ENCODE data around the gene GRID2.
A peak's percentile ranks its signal among the peaks of the same experiment; 100 is the strongest.

Gene GRID2

DNA sequence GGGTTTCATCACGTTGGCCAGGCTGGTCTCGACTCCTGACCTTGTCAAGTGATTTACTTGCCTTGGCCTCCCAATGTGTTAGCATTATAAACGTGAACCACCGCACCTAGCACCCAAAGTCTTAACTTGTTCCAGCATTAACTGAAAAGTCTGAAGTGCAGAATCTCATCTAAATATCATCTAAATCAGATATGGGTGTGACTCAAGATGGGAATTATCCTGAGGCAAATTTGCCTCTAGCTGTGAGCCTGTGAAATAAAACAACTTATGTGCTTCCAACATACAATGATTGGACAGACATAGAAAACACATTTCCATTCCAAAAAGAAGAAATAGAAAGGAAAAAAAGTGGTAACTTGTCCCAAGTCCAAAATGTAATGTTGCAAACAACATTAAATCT lies 883.7 kb downstream of the GRID2 start:
- H3K9me3 Mint-ChIP-seq, result no peaks in the 10 kb centered on the region
- H3K27me3 Mint-ChIP-seq, result no peaks in the 10 kb centered on the region
- no peak for ATAC-seq
- H3K4me3 Mint-ChIP-seq, result no peak overlapping the region
- H3K27ac Mint-ChIP-seq, result no peak overlapping the region
- H3K4me1 Mint-ChIP-seq, result no peaks in the 10 kb centered on the region
- no peaks in the 10 kb centered on the region for H3K36me3 Mint-ChIP-seq

DNA sequence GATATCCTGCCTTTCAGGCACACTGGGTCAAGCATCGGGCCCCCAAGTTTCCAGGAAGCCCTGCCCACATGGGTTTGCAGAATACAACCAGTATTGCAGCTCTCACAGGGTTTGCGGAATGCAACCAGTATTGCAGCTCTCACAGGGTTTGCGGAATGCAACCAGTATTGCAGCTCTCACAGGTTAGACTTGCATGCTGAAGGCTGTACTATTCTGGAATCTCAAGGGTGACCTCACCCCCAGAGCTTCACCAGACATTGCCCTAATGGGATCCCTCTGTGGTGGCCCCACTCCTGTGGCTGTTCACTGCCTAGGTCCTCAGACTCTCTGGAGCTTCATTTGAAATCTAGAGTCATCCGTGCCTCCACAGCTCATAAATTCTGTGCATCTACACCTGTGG lies 884.1 kb downstream of the GRID2 start:
- no peaks in the 10 kb centered on the region for H3K36me3 Mint-ChIP-seq
- H3K4me3 Mint-ChIP-seq, result no peak overlapping the region
- H3K27me3 Mint-ChIP-seq, result no peaks in the 10 kb centered on the region
- H3K9me3 Mint-ChIP-seq, result no peaks in the 10 kb centered on the region
- ATAC-seq, result no peak
- no peak overlapping the region for H3K27ac Mint-ChIP-seq
- H3K4me1 Mint-ChIP-seq, result no peaks in the 10 kb centered on the region

DNA sequence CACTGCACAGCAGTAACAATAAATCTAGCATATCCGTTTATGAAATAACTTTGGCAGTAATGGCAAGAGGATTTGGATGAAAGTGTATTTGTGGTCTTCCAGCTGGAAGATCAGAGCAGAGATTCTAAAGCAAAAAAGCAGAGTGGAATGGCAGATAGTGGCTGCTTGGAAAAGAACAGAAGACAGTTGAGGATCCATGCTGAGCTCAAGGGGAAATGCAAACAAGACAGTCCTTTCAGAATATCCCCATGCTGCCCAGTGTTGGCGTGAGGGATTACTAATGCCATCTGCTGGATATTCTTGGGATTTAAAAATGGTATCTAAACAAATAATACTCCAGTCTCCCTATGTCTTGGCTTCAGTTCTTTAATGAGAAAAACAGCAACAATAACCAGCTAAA lies 895.7 kb downstream of the GRID2 start:
- no peak for ATAC-seq
- no peak overlapping the region for H3K27ac Mint-ChIP-seq
- H3K9me3 Mint-ChIP-seq, result peaks cover 3% of the 10 kb centered on the region
- no peaks in the 10 kb centered on the region for H3K4me1 Mint-ChIP-seq
- no peak overlapping the region for H3K4me3 Mint-ChIP-seq
- no peaks in the 10 kb centered on the region for H3K27me3 Mint-ChIP-seq
- H3K36me3 Mint-ChIP-seq, result no peaks in the 10 kb centered on the region

DNA sequence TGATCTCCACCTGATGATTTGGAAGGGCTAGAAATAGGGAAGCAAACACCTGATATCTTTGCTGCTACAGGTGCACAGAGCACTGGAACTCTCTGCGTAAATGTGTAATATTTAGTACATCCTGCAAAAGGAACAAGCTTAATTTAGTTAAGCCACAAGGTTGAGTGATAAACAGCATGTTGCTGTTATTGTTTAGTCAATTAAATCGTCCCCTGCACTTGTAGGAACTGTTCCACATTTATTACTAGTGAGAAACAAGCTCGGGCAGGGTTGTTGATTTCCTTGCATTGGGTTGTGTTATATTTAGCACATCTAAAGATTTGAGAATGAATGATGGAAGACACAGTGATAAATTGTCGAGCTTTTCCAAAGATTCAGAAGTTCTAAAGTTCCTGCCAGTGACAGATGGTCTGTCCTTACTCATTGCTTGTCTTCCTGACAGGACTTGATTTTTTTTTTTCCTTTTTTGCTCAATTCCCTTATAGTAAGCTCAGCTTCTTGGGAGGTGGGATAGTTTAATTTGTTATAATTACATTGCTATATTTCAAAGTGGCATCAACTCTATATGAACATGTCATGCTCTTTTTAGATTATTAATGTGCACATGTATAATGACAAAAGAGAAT lies 897.8 kb downstream of the GRID2 start:
- Mint-ChIP-seq H3K4me1 (no peaks in the 10 kb centered on the region), H3K27ac (no peak overlapping the region), H3K27me3 (no peaks in the 10 kb centered on the region), H3K9me3 (no peaks in the 10 kb centered on the region), H3K4me3 (no peak overlapping the region), H3K36me3 (no peaks in the 10 kb centered on the region)
- ATAC-seq, result no peak

DNA sequence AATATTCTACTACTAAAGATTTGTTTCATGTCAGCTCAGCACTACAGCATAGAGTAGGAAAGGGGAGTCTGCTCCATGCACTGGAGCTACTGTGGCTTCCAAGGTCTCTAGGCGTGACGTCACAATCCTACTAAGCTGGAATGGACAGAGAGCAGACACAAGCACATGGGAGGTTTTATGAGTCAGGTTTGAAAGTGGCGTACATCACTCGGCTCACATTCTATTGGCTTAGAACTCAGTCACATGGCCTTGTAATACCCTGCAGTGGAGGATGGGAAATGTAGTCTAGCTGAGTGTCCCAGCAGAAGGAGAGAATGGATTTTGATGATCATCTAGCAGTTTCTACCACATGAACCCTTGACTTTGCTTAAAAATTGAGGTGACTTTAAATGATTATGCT lies 899.9 kb downstream of the GRID2 start:
- Mint-ChIP-seq H3K4me1 (no peaks in the 10 kb centered on the region), H3K9me3 (no peaks in the 10 kb centered on the region), H3K4me3 (no peak overlapping the region), H3K27me3 (no peaks in the 10 kb centered on the region), H3K36me3 (no peaks in the 10 kb centered on the region), H3K27ac (no peak overlapping the region)
- ATAC-seq, result no peak

DNA sequence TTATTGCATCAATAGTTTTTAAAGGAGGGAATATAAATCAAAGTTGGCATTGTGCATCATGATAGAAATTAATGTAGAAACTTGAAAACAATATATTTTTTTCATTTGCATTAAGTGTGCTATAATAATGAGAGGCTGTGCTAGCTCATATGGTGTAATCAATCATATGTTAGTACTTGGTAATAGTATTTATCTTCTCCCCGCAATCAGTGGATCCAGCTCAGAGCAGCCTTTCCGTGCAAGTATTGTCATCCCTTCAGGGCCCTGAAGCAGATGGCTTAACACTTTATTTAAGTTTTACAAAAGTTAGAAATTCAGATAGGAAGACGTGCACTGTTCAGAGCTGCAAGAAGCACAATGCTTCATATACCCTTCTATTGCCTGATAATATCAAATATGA lies 908.5 kb downstream of the GRID2 start:
- Mint-ChIP-seq H3K27ac (no peak overlapping the region), H3K36me3 (no peaks in the 10 kb centered on the region), H3K9me3 (no peaks in the 10 kb centered on the region), H3K4me3 (no peak overlapping the region), H3K4me1 (no peaks in the 10 kb centered on the region), H3K27me3 (no peaks in the 10 kb centered on the region)
- ATAC-seq, result no peak

DNA sequence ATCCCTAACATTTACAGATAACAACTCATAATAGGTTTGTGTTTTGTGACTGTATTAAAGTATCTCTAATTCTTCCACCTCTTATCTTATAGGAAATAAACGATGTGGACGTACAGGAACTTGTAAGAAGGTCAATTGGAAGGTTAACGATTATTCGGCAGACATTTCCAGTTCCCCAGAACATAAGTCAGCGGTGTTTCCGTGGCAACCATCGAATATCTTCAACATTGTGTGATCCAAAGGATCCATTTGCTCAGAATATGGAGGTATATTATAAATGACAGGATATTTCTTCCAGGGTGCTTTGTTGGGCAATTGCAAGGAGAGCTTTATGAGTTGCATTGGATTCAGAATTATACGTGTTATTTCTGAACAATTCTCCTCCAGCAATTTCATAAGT lies 912.9 kb downstream of the GRID2 start:
- Mint-ChIP-seq H3K4me3 (no peak overlapping the region), H3K36me3 (no peaks in the 10 kb centered on the region), H3K27ac (no peak overlapping the region), H3K9me3 (peaks cover 2% of the 10 kb centered on the region), H3K27me3 (no peaks in the 10 kb centered on the region), H3K4me1 (no peaks in the 10 kb centered on the region)
- ATAC-seq, result no peak

DNA sequence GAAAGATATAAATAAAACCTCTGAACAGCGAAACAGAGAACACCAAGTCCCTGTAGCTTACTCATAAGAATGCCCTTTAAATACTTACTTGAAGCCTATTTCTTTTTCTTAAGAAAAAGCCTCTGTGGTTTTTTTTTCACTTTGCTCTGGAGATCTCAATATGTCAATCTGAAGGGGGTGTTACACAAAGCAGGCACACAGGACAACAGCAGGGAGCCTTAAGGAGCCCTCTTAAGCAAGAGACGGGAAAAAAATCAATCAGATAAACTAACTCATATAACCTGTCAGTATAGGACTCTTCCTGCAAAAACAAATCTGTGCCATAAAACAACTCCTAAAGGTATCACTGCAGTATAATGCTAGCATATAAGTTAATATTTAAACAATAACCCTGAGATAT lies 913.7 kb downstream of the GRID2 start:
- H3K4me1 Mint-ChIP-seq, result no peaks in the 10 kb centered on the region
- H3K9me3 Mint-ChIP-seq, result peaks cover 2% of the 10 kb centered on the region
- ATAC-seq, result no peak
- H3K4me3 Mint-ChIP-seq, result no peak overlapping the region
- H3K27ac Mint-ChIP-seq, result no peak overlapping the region
- no peaks in the 10 kb centered on the region for H3K27me3 Mint-ChIP-seq
- no peaks in the 10 kb centered on the region for H3K36me3 Mint-ChIP-seq

DNA sequence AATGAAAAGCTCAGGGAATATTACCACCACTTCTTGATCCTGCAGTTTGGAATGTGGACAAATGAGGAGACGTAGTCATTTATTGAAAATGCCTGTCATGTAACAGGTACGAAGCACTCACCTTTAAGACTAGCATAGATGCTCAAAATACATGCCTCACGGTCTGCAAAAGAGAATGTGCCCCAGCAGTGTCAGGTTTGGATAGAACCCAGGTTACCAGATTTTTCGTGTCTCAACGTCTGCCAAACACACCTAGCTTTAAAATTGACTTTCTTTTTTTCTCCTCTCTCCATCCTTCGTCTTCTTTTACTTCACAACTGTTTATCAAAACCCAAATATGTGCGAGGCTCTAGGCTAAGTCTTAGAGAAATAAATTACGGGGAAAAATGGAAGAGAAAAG lies 918.0 kb downstream of the GRID2 start:
- Mint-ChIP-seq H3K27ac (no peak overlapping the region), H3K4me1 (no peaks in the 10 kb centered on the region), H3K36me3 (no peaks in the 10 kb centered on the region), H3K4me3 (no peak overlapping the region), H3K9me3 (peaks cover 10% of the 10 kb centered on the region), H3K27me3 (no peaks in the 10 kb centered on the region)
- no peak for ATAC-seq

DNA sequence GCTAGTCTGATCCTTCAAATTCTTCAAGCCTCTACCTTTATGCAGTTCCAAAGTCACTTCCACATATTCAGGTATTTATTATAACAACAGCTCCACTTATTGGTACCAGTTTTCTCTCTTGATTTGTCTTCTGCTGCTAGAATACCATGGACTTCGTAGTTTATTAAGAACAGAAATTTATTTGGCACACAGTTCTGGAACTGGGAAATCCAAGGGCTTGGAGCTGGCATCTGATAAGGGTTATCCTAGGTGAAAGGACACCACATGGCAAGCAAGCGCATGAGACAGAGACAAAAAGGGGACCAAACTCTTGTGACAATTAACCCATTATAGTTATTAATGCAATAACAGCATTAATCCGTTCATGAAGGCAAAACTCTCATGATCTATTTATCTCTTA lies 924.3 kb downstream of the GRID2 start:
- H3K27me3 Mint-ChIP-seq, result no peaks in the 10 kb centered on the region
- H3K4me1 Mint-ChIP-seq, result no peaks in the 10 kb centered on the region
- no peak for ATAC-seq
- no peak overlapping the region for H3K4me3 Mint-ChIP-seq
- H3K27ac Mint-ChIP-seq, result no peak overlapping the region
- H3K36me3 Mint-ChIP-seq, result no peaks in the 10 kb centered on the region
- peaks cover 3% of the 10 kb centered on the region for H3K9me3 Mint-ChIP-seq

DNA sequence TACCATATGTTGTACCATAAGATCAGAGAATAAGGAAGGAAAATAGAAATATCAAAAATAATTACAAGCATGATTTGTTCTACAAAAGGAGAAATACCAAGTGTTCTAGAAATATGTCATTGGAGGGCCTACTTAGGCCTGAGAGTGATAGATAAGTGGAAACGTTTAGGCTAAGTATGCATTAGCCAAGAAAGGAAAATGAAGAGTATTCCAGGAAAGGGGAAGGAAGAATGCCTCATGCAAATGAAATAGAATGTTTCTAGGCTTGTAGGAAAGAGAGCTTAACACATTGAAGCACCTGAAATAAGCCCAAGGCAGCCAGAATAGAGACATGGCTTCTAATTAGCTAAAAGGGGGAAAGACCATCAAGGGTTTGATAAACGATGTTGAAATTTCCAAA lies 929.1 kb downstream of the GRID2 start:
- H3K36me3 Mint-ChIP-seq, result no peaks in the 10 kb centered on the region
- no peaks in the 10 kb centered on the region for H3K9me3 Mint-ChIP-seq
- H3K27ac Mint-ChIP-seq, result no peak overlapping the region
- no peaks in the 10 kb centered on the region for H3K4me1 Mint-ChIP-seq
- H3K4me3 Mint-ChIP-seq, result no peak overlapping the region
- no peak for ATAC-seq
- no peaks in the 10 kb centered on the region for H3K27me3 Mint-ChIP-seq

DNA sequence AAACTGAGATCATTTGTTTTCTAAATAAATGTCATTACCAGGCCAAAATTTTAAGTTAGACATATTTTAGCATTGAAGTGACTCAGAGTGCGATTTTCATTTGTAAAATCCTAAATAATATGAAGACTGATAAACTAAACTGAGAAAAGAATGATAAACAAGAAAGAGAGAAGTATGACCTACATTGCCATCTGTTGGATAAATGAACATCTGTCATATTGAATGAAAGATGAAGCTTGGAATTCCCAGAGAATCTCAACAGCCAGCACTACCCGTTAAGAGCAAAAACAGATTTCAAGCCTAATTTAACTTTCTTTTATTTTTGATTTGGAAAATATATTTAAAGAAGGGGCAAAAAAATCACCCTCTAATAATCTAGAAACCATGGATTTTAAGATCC lies 933.8 kb downstream of the GRID2 start:
- no peaks in the 10 kb centered on the region for H3K4me1 Mint-ChIP-seq
- no peak overlapping the region for H3K4me3 Mint-ChIP-seq
- ATAC-seq, result no peak
- no peaks in the 10 kb centered on the region for H3K27me3 Mint-ChIP-seq
- H3K36me3 Mint-ChIP-seq, result no peaks in the 10 kb centered on the region
- no peaks in the 10 kb centered on the region for H3K9me3 Mint-ChIP-seq
- no peak overlapping the region for H3K27ac Mint-ChIP-seq

DNA sequence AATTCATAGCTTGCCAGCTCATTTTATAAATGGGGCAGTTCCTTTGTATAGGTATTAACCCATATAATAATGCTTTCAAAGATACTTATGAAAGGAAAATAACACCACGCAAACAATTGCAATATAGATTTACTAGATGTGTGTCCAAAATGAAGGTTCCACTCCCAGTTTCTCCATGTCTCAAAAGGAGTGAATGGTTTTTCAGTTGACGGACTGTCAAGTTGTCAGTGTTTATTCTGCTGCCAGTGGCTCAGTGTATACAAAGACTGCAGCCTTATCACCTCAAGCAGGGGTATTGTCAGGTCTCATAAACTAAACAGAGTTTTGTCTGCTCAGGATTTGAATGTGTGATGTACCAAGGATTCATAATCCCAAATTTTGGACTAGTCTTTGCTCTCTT lies 939.5 kb downstream of the GRID2 start:
- Mint-ChIP-seq H3K4me1 (no peaks in the 10 kb centered on the region), H3K27me3 (no peaks in the 10 kb centered on the region), H3K4me3 (no peak overlapping the region), H3K36me3 (no peaks in the 10 kb centered on the region), H3K27ac (no peak overlapping the region), H3K9me3 (no peaks in the 10 kb centered on the region)
- ATAC-seq, result no peak

DNA sequence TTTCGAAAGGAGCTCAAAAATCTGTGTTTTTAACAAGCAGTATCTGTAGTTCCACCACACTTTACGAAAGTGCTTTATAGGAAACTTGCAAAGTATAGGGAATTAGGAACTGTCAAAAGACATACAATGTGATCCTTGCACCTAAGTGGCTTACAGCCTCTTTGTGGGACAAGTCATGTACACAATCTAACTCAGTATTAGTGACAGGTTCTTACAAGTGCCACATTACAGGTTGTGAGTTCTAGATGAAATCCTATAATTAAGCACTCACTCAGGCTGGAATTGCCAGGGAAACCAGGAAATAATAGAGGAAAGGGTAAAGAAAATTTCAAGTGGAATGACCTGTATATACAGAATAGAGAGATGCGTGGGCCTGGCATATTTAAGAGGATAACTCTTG lies 957.4 kb downstream of the GRID2 start:
- no peak overlapping the region for H3K4me3 Mint-ChIP-seq
- ATAC-seq, result no peak
- H3K27me3 Mint-ChIP-seq, result no peaks in the 10 kb centered on the region

DNA sequence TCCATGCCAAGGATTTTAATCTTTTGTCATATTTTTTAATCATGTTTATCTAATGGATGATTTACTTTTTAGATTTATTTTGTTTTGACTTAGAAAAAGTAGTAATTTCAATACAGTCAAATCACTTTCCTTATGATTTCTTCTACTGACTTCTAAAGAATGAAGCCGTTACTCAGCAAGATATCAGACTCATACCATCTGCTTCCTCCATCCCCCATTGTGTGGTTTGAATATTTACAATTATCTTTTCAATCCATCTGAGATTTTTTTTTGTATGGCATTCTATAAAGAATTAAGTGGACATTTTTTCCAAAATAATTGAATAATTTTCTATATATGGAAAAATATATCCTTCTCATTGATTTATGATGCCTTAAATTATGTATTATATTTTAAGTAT lies 959.4 kb downstream of the GRID2 start:
- no peak for ATAC-seq
- Mint-ChIP-seq H3K4me3 (no peak overlapping the region), H3K4me1 (no peaks in the 10 kb centered on the region), H3K27ac (no peak overlapping the region), H3K36me3 (no peaks in the 10 kb centered on the region), H3K9me3 (no peaks in the 10 kb centered on the region), H3K27me3 (no peaks in the 10 kb centered on the region)

More for the DNA sequence above, 957.4 kb downstream of the GRID2 start:
- no peaks in the 10 kb centered on the region for H3K36me3 Mint-ChIP-seq
- H3K4me1 Mint-ChIP-seq, result no peaks in the 10 kb centered on the region
- H3K27ac Mint-ChIP-seq, result no peak overlapping the region
- no peaks in the 10 kb centered on the region for H3K9me3 Mint-ChIP-seq

DNA sequence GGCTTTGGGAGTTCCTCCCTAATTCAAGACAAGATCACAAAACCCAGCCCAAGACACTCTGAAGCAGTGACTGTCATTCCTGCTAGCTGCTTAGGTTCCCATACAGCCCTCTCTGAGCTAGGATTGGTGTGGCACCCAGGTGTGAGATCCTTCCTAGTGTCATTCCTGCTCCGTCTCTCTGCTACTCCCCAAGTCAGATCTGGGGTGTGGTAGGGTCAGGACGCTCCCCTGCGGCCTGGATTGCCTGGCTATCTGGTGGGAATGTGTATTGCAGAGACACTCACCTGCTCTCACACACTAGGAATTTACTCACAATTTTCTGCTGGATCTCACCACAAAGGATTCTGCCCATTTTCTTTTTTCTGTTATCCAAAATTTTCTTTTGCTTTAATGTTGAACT lies 964.0 kb downstream of the GRID2 start:
- Mint-ChIP-seq H3K4me3 (no peak overlapping the region), H3K36me3 (no peaks in the 10 kb centered on the region), H3K4me1 (no peaks in the 10 kb centered on the region), H3K27me3 (no peaks in the 10 kb centered on the region), H3K27ac (no peak overlapping the region), H3K9me3 (no peaks in the 10 kb centered on the region)
- ATAC-seq, result peak; percentile 48

DNA sequence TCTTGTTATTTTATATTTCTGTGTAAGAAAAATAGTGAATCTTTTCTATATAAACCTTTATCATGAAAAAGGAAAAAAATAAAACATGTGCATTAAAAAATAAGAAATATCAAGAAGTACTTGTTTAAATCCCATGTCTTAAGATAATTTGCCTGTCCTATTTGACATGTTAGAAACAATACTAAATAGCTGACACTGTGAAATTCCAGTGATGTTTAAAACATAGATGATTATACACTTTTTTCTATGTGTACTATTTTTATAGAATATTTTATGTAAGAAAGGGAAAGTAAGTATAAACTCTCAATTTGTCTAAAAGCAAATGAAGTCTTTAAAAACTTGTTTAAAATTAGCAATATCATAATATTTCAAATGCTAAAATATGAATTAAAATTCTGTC lies 981.6 kb downstream of the GRID2 start:
- Mint-ChIP-seq H3K27ac (no peak overlapping the region), H3K4me1 (no peaks in the 10 kb centered on the region), H3K4me3 (no peak overlapping the region), H3K27me3 (no peaks in the 10 kb centered on the region), H3K36me3 (no peaks in the 10 kb centered on the region), H3K9me3 (no peaks in the 10 kb centered on the region)
- no peak for ATAC-seq

All from stimulated activated memory B cell treated with anti-CD40 and anti-IgM and Interleukin-4, amounts not matched to agents 10 μg/mL and 1 μg/mL and 100 μg/mL, for 72 hours (primary cell).